ENCODE measurements around the gene CCDC138. TPM values are rescaled to one million over a fixed set of nuclear protein-coding genes. Genes with fewer than 3 reads are reported as not detected.

Gene CCDC138
- total RNA-seq, 1 donor from 2014 or later, result 27.9 TPM

DNA sequence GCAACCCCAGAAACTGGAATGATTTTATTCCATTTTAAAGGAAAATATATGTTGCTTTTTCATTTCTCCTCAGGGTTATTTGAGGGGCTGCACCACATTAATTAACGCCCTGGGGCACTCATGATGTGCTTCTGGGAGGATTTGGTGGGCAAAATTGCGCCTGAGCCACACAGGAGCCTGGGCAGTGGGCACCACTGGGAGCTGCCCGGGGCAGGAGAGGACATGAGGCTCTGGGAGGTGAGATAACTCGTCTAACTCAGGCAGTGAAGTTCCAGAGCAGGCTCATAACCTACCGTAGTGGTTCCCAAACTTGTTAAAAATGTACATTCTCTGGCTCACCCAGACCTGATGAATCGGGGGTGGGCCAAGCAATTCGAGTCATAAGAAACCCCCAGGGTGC lies 134.1 kb downstream of the CCDC138 start:
- Mint-ChIP-seq H3K9me3 (no peaks in the 10 kb centered on the region), H3K4me3 (no peak overlapping the region), H3K36me3 (no peaks in the 10 kb centered on the region), H3K27ac (no peak overlapping the region), H3K4me1 (ENCODE audit: unreplicated experiment) (peaks cover 31% of the 10 kb centered on the region), H3K27me3 (no peaks in the 10 kb centered on the region)
- TF ChIP-seq, protein P1, sequence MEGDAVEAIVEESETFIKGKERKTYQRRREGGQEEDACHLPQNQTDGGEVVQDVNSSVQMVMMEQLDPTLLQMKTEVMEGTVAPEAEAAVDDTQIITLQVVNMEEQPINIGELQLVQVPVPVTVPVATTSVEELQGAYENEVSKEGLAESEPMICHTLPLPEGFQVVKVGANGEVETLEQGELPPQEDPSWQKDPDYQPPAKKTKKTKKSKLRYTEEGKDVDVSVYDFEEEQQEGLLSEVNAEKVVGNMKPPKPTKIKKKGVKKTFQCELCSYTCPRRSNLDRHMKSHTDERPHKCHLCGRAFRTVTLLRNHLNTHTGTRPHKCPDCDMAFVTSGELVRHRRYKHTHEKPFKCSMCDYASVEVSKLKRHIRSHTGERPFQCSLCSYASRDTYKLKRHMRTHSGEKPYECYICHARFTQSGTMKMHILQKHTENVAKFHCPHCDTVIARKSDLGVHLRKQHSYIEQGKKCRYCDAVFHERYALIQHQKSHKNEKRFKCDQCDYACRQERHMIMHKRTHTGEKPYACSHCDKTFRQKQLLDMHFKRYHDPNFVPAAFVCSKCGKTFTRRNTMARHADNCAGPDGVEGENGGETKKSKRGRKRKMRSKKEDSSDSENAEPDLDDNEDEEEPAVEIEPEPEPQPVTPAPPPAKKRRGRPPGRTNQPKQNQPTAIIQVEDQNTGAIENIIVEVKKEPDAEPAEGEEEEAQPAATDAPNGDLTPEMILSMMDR (conservative IDR thresholded peaks at IDR 0.05), result no peak
- peak; percentile 40 for DNase-seq (ENCODE audit: extremely low spot score, unreplicated experiment)

DNA sequence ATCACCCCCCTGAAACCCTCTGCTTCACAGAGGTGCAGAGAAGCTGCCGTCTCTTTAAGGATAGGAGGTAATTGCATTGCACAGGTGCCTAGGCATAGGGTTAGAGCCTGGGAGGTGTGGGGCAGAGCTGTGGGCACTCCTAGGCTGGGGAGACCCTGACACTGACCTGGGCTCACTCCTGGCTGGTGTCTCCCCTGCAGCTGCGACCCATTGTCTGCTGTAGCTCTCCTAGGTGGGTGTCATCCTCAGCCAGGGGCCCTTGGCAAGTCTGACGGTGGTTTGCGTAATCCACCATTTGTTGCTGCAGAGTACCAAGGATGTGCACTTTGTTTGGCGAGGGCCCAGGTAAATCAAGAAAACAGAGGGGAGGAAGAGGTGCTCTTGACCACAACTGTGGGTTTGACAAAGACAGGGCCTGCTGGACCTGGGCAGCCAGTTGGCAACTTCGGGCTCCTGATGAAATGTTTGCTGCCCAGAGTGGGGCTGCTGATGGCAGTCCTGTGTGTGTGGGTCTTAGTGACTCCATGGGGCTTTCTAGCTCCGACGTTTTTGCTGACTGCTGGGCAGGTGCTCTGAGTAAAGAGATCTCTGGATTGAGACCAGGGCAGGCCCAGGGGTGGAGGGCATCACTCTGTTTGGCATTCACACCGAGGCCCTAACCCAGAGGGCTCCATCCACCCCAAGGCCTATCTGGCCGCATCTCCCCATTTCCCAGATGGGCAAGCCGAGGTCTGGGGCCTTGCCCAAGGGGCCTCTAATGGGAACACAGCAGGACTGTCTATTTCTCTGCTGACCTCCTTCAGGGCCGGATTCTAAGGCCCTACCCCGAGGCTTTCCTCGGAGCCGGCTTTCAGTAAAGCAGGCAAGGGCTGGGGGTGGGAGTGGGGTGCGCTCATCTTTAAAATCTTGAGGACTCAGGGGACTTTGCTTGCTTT lies 134.8 kb downstream of the CCDC138 start:
- Mint-ChIP-seq H3K9me3 (no peaks in the 10 kb centered on the region), H3K36me3 (no peaks in the 10 kb centered on the region), H3K27me3 (no peaks in the 10 kb centered on the region), H3K27ac (no peak overlapping the region), H3K4me3 (no peak overlapping the region), H3K4me1 (ENCODE audit: unreplicated experiment) (peaks cover 30% of the 10 kb centered on the region)
- no peak for DNase-seq (ENCODE audit: extremely low spot score, unreplicated experiment)
- TF ChIP-seq, protein P1 (conservative IDR thresholded peaks at IDR 0.05), result no peak

DNA sequence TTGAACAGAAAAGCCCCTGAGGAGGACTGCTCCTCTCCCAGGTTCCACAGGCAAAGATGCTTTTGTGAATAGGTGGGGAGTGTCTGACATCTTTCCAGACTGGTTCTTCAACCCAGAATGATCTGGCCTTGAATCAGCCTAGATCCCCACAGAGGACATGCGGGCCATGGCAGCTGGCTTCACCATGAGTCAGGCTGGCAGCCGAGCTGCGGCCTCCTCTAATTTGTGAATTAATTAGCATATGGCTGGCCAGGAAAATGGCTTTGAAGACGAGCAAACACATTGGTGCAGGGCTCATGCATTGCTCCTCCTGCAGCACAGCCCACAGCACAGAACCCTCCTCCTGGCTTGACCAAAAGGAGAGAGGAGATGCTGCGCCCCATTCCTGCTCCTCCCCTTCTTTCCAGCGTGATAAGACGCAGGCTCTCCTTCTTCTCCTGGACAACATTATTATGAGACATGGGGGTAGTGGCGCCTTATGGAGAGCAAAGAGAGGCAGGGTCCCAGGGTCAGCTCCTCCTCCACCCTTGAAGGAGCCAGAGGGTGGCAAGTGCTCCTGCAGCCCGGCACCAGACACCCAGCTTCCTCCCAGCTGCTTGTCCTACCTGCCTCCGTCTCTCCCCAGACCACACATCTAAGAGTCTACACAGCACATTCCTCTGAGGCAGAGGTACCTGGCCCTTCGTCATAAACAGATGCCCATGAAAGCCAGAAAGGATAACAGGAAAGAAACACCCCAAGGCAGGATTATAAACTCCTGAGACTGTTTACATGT lies 135.8 kb downstream of the CCDC138 start:
- Mint-ChIP-seq H3K36me3 (no peaks in the 10 kb centered on the region), H3K9me3 (no peaks in the 10 kb centered on the region), H3K27ac (no peak overlapping the region), H3K4me3 (no peak overlapping the region), H3K27me3 (no peaks in the 10 kb centered on the region), H3K4me1 (ENCODE audit: unreplicated experiment) (peaks cover 20% of the 10 kb centered on the region)
- TF ChIP-seq, protein P1 (conservative IDR thresholded peaks at IDR 0.05), result no peak
- DNase-seq (ENCODE audit: extremely low spot score, unreplicated experiment), result no peak

DNA sequence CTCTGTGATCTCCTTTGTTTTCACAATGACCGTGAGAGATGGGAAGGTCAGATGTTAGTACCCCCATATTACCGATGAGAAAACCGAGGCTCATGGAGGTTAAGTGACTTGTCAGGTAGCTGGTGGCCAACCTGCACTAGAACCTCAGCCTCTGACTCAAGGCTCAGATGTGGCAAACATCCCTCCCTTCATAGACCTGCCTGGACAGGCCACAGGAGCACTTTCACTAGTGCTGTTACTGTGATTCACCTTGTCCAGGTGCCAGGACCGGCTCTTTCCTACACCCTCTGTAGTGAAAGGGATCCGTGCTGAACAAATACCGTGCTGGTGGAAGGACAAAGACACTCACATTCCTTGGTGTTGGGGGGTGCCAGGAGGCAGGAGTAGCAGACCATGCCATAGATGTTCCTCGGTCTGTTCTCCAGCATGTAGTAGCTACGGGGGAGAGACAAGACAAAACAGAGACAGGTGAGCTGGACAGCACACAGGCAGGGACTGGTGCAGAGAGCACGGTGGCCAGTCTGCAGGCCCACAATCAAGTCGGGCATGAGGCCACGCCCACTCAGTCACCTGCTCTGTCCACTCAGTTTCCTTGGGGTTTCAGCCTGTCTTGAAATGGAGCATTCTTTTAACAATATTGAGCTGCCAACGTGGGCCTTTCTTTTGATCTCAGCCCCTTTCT lies 136.6 kb downstream of the CCDC138 start:
- no peak overlapping the region for H3K27ac Mint-ChIP-seq
- no peaks in the 10 kb centered on the region for H3K27me3 Mint-ChIP-seq
- H3K4me1 Mint-ChIP-seq (ENCODE audit: unreplicated experiment), result peaks cover 18% of the 10 kb centered on the region
- TF ChIP-seq, protein P1 (conservative IDR thresholded peaks at IDR 0.05), result no peak
- H3K4me3 Mint-ChIP-seq, result no peak overlapping the region
- no peaks in the 10 kb centered on the region for H3K9me3 Mint-ChIP-seq
- DNase-seq (ENCODE audit: extremely low spot score, unreplicated experiment), result no peak
- H3K36me3 Mint-ChIP-seq, result peaks cover under 1% of the 10 kb centered on the region

DNA sequence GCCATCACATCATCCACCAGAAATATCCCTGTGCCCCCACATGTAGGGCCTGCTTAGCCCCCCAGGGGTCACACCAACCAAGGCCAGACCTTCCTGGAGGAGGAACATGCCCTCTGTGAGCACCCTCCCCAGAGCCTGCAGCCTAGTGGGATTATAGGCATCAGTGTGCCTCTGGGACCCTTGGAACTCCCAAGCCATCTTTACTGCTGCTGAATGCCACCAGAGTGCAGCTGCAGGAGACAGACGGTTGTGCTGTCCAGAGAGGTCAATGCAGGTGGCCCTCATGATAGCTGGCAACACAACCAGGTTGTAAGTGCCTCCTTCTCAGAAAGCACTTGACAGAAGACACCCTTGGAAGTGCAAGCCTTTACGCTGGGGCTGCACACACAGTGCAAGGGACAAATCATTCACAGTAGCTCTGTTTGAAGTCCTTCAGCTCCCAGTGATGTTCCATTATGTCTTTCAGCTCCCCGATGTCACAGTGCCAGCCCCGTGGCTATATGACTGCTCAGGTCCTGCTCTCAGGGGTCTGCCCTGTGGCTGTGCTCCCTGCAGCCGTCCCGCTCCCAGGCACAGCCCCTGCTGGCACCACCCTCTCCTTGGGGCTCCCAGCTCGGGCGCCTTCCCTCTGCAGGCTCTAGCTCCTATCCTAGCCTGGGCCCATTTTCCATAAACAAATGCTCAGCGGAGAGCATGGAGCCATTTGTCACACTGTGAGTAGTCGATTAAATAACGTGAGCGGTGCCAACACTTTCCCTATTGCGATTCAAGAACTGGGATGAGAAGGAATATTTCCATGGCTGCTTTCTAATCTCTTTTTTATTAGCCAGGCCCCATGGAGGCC lies 137.4 kb downstream of the CCDC138 start:
- peak overlapping the region; percentile 16 for H3K27ac Mint-ChIP-seq
- peaks cover 26% of the 10 kb centered on the region for H3K4me1 Mint-ChIP-seq (ENCODE audit: unreplicated experiment)
- H3K4me3 Mint-ChIP-seq, result no peak overlapping the region
- no peak for DNase-seq (ENCODE audit: extremely low spot score, unreplicated experiment)
- TF ChIP-seq, protein P1 (conservative IDR thresholded peaks at IDR 0.05), result no peak
- H3K27me3 Mint-ChIP-seq, result no peaks in the 10 kb centered on the region
- H3K36me3 Mint-ChIP-seq, result peaks cover 4% of the 10 kb centered on the region
- H3K9me3 Mint-ChIP-seq, result no peaks in the 10 kb centered on the region
